GM23338 (cell line): ENCODE data around the gene GNAT3. TPM values are rescaled to one million over a fixed set of nuclear protein-coding genes. Genes with fewer than 3 reads are reported as not detected.
A peak's percentile ranks its signal among the peaks of the same experiment; 100 is the strongest.

Experiments
- ATAC-seq: fragments of 200-7000 bp; cut with Tn5 transposase; 3 replicates; pipeline ENCODE4 v1.9.1; 2020
- DNase-seq: peaks from one replicate; pipeline ENCODE4 v3.0.0-alpha.2; 2015; ENCODE audit warnings: low spot score
- H2AFZ ChIP-seq: fragments of 200-600 bp; sonication (generic); 2 replicates; pipeline ENCODE4 v1.8.0; 2016; ENCODE audit warnings: antibody characterized with exemption, mild to moderate bottlenecking, moderate library complexity
- H3F3A ChIP-seq: fragments of 200-600 bp; sonication (generic); replicated peaks from 2 replicates; pipeline ENCODE4 v1.8.0; 2017; ENCODE audit warnings: antibody characterized with exemption, mixed run types, low read depth
- H3K27ac ChIP-seq: fragments of 200-600 bp; sonication (generic); 2 replicates; pipeline ENCODE4 v1.6.1; 2016; ENCODE audit warnings: low read depth
- H3K27me3 ChIP-seq: fragments of 200-600 bp; sonication (generic); 2 replicates; pipeline ENCODE4 v1.8.0; 2016; ENCODE audit warnings: mild to moderate bottlenecking, mixed run types, moderate library complexity; ENCODE audit not compliant: insufficient read depth
- H3K36me3 ChIP-seq: fragments of 200-600 bp; sonication (generic); 2 replicates; pipeline ENCODE4 v1.8.0; 2016; ENCODE audit warnings: mild to moderate bottlenecking; ENCODE audit not compliant: insufficient read depth
- H3K4me1 ChIP-seq: fragments of 200-600 bp; sonication (generic); 2 replicates; pipeline ENCODE4 v1.8.0; 2016; ENCODE audit warnings: mild to moderate bottlenecking, moderate library complexity; ENCODE audit not compliant: insufficient read depth
- H3K4me2 ChIP-seq: fragments of 200-600 bp; sonication (generic); 2 replicates; pipeline ENCODE4 v1.7.1; 2017; ENCODE audit warnings: mixed run types
- H3K4me3 ChIP-seq: fragments of 200-600 bp; sonication (generic); 2 replicates; pipeline ENCODE4 v1.6.1; 2016; ENCODE audit warnings: mixed run types
- H3K79me2 ChIP-seq: fragments of 200-600 bp; sonication (generic); replicated peaks from 2 replicates; pipeline ENCODE4 v1.8.0; 2017; ENCODE audit warnings: mild to moderate bottlenecking; ENCODE audit not compliant: insufficient read depth
- H3K9me2 ChIP-seq: fragments of 200-600 bp; sonication (generic); 2 replicates; pipeline ENCODE4 v1.8.0; 2017; ENCODE audit not compliant: insufficient read depth
- H4K20me1 ChIP-seq: fragments of 200-600 bp; sonication (generic); replicated peaks from 2 replicates; pipeline ENCODE4 v1.8.0; 2017; ENCODE audit warnings: mild to moderate bottlenecking; ENCODE audit not compliant: insufficient read depth
- H3K27ac Mint-ChIP-seq: 2 replicates; pipeline ENCODE4 v1.8.0; 2020; ENCODE audit warnings: inconsistent platforms, mild to moderate bottlenecking, moderate library complexity, mixed read lengths
- H3K27me3 Mint-ChIP-seq: 3 replicates; pipeline ENCODE4 v1.8.0; 2022; ENCODE audit warnings: low read depth, mild to moderate bottlenecking, moderate library complexity, mixed read lengths, inconsistent platforms; ENCODE audit not compliant: insufficient read depth, poor library complexity
- H3K36me3 Mint-ChIP-seq: 3 replicates; pipeline ENCODE4 v1.8.0; 2021; ENCODE audit warnings: low read depth, mild to moderate bottlenecking, inconsistent platforms, moderate library complexity, mixed read lengths
- H3K4me1 Mint-ChIP-seq: 3 replicates; pipeline ENCODE4 v1.8.0; 2020; ENCODE audit warnings: mild to moderate bottlenecking, inconsistent platforms, mixed read lengths
- H3K4me3 Mint-ChIP-seq: 3 replicates; pipeline ENCODE4 v1.8.0; 2021; ENCODE audit warnings: moderate library complexity, mild to moderate bottlenecking, inconsistent platforms, mixed read lengths
- H3K9me3 Mint-ChIP-seq: 3 replicates; pipeline ENCODE4 v1.8.0; 2020; ENCODE audit warnings: moderate library complexity, mild to moderate bottlenecking, inconsistent platforms, mixed read lengths
- CREB1 ChIP-seq: fragments of 250-450 bp; sonication (Bioruptor Pico); IDR thresholded peaks from 2 replicates; pipeline ENCODE4 v1.5.0; 2020; ENCODE audit warnings: low read depth, mild to moderate bottlenecking, moderate library complexity
- EZH2phosphoT487 ChIP-seq: fragments of 200-600 bp; sonication (generic); IDR thresholded peaks from one replicate; pipeline ENCODE4 v1.8.1; 2018; ENCODE audit warnings: antibody characterized with exemption; ENCODE audit not compliant: unreplicated experiment
- polyA plus RNA-seq: library from polyadenylated mRNA; unstranded; fragments of >200 nt; fragmentation: Nextera tagmentation; extraction: Ambion mirVana; gene quantifications from 2 replicates; pipeline ENCODE4 v1.2.1, GENCODE V29; 2016
- total RNA-seq: library from RNA; depleted of rRNA; stranded (reverse); fragments of >200 nt; shearing (Covaris generic); gene quantifications from 2 replicates; pipeline ENCODE4 v1.2.3, GENCODE V29; 2014
- TF ChIP-seq, protein P1 (sequence below), 2 experiments: fragments of 200-600 bp in 1 of 2; sonication (generic) in 1 of 2; conservative IDR thresholded peaks; 2 replicates each; pipeline versions ENCODE4 v1.5.1 to v1.6.1; 2016 to 2017; ENCODE audit warnings: antibody characterized with exemption in 2 of 2, low read depth in 2 of 2, mild to moderate bottlenecking in 2 of 2, moderate library complexity in 1 of 2
- TF ChIP-seq, protein P2 (sequence below): IDR thresholded peaks from one replicate; pipeline ENCODE4 v1.6.1; 2018; ENCODE audit warnings: antibody characterized with exemption; ENCODE audit not compliant: unreplicated experiment

Gene GNAT3
- total and polyA plus RNA-seq, 2 experiments from 2014 or later = not detected

DNA sequence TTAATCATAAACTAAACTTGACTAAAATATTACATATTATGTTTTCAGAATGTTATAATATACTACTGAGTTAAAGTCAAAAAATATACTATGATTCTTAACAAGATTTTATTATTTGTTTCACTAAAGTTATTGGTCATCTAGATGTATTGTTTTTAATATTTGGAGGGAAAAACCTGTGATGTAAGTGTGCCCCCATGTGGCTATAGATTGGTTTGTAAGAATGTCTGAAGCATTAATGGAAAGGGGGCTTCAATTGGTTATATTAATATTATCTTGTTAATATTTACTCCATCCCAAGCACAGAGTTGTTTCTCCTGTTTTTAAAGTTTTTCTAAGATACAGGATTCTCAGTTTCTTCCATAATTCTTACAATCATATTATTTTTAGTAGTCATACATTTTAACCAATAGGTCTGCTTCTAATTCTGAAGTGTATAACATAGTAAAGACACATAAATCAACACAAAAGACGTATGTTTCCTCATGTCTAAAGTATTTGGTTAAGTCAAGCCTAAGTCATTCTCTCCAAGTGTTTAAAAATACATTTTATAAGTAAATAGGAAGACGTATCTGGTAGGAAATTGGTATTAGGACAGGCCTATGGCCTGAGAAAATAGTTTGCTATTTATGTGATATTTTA is 58.0 kb downstream of the GNAT3 start:
- peak; percentile 31 for DNase-seq
- no peaks in the 10 kb centered on the region for H3F3A ChIP-seq
- no peaks in the 10 kb centered on the region for H3K27me3 ChIP-seq
- 0 out of 2 replicates have a peak, but pooled peaks cover 5% of the 10 kb centered on the region for H3K9me2 ChIP-seq
- TF ChIP-seq, protein P1, sequence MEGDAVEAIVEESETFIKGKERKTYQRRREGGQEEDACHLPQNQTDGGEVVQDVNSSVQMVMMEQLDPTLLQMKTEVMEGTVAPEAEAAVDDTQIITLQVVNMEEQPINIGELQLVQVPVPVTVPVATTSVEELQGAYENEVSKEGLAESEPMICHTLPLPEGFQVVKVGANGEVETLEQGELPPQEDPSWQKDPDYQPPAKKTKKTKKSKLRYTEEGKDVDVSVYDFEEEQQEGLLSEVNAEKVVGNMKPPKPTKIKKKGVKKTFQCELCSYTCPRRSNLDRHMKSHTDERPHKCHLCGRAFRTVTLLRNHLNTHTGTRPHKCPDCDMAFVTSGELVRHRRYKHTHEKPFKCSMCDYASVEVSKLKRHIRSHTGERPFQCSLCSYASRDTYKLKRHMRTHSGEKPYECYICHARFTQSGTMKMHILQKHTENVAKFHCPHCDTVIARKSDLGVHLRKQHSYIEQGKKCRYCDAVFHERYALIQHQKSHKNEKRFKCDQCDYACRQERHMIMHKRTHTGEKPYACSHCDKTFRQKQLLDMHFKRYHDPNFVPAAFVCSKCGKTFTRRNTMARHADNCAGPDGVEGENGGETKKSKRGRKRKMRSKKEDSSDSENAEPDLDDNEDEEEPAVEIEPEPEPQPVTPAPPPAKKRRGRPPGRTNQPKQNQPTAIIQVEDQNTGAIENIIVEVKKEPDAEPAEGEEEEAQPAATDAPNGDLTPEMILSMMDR (conservative IDR thresholded peaks at IDR 0.05; ENCODE audit: low read depth in 2 of 2) = peak; percentile 57 to 67
- TF ChIP-seq EZH2phosphoT487 = no peak
- no peaks in the 10 kb centered on the region for H4K20me1 ChIP-seq
- no peak overlapping the region for H3K4me2 ChIP-seq
- Mint-ChIP-seq H3K4me3 (no peak overlapping the region), H3K27ac (no peak overlapping the region), H3K4me1 (no peaks in the 10 kb centered on the region), H3K36me3 (no peaks in the 10 kb centered on the region), H3K9me3 (no peaks in the 10 kb centered on the region), H3K27me3 (peaks cover 2% of the 10 kb centered on the region)
- H3K4me3 ChIP-seq = no peak overlapping the region
- no peak overlapping the region for H2AFZ ChIP-seq
- no peak for ATAC-seq
- H3K27ac ChIP-seq = no peak overlapping the region
- no peaks in the 10 kb centered on the region for H3K79me2 ChIP-seq
- H3K36me3 ChIP-seq = no peaks in the 10 kb centered on the region
- no peaks in the 10 kb centered on the region for H3K4me1 ChIP-seq

DNA sequence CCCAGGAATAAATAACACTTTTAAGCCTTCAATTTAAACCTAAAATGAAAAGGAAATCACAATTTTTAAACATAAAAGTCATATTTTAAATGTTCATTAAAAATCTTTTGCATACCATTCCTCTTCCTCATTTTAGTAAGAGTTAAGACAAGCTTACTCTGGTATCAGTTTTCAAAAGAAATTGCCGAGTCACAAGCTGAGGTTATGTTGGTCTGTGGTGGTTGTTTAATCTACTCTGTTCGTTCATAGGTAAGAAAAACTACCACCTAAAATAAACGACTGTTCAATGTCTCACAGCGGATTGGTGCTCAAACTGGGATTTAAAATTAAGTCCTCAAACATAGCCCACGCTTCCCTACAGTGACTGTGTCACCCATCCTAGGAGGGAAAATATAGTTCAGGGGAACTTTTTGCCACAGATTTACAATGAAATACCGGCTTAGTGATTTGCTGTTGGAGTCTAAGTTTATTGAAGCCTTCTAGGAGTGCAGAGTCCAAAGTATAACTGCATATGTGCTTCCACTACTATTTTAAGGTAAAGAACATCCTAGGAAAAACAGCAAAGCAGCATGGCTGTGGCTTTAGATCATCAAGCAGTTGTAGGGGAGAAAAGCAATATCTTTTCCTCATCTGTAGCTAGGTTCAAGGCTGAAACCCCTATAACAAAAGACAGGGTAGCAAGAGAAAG is 61.1 kb downstream of the GNAT3 start:
- Histone ChIP-seq H3K79me2 (no peaks in the 10 kb centered on the region), H3K27me3 (no peaks in the 10 kb centered on the region), H3F3A (no peaks in the 10 kb centered on the region), H3K4me2 (no peak overlapping the region), H3K9me2 (0 out of 2 replicates have a peak, but pooled peaks cover 5% of the 10 kb centered on the region), H3K4me1 (no peaks in the 10 kb centered on the region), H3K4me3 (no peak overlapping the region), H3K36me3 (no peaks in the 10 kb centered on the region), H3K27ac (no peak overlapping the region), H4K20me1 (no peaks in the 10 kb centered on the region), H2AFZ (peak overlapping the region; percentile 6; the same call in 1 of the 2 replicates)
- no peak overlapping the region for H3K4me3 Mint-ChIP-seq
- no peaks in the 10 kb centered on the region for H3K9me3 Mint-ChIP-seq
- peak overlapping the region; percentile 81 for H3K27ac Mint-ChIP-seq
- H3K4me1 Mint-ChIP-seq = no peaks in the 10 kb centered on the region
- peaks cover 2% of the 10 kb centered on the region for H3K27me3 Mint-ChIP-seq
- ATAC-seq (no peak), DNase-seq (no peak)
- H3K36me3 Mint-ChIP-seq = no peaks in the 10 kb centered on the region
- TF ChIP-seq, protein P1 (conservative IDR thresholded peaks at IDR 0.05; ENCODE audit: low read depth in 2 of 2) = no peak
- no peak for TF ChIP-seq CREB1 (CRISPR knock-in tag)
- TF ChIP-seq, protein P2, sequence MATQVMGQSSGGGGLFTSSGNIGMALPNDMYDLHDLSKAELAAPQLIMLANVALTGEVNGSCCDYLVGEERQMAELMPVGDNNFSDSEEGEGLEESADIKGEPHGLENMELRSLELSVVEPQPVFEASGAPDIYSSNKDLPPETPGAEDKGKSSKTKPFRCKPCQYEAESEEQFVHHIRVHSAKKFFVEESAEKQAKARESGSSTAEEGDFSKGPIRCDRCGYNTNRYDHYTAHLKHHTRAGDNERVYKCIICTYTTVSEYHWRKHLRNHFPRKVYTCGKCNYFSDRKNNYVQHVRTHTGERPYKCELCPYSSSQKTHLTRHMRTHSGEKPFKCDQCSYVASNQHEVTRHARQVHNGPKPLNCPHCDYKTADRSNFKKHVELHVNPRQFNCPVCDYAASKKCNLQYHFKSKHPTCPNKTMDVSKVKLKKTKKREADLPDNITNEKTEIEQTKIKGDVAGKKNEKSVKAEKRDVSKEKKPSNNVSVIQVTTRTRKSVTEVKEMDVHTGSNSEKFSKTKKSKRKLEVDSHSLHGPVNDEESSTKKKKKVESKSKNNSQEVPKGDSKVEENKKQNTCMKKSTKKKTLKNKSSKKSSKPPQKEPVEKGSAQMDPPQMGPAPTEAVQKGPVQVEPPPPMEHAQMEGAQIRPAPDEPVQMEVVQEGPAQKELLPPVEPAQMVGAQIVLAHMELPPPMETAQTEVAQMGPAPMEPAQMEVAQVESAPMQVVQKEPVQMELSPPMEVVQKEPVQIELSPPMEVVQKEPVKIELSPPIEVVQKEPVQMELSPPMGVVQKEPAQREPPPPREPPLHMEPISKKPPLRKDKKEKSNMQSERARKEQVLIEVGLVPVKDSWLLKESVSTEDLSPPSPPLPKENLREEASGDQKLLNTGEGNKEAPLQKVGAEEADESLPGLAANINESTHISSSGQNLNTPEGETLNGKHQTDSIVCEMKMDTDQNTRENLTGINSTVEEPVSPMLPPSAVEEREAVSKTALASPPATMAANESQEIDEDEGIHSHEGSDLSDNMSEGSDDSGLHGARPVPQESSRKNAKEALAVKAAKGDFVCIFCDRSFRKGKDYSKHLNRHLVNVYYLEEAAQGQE = no peak
